HEK293 (cell line): Measurements from ENCODE around the gene PPP1CC.

Experiments used
- CTCF ChIA-PET: fragments of 350-600 bp; formaldehyde crosslinking; extraction: SDS; loops from one replicate; lab custom pipeline; 2021; ENCODE audit warnings: antibody characterized with exemption; lab: Yijun Ruan, JAX
- POLR2A ChIA-PET: fragments of 300-600 bp; formaldehyde crosslinking; extraction: SDS; loops from one replicate; lab custom pipeline; 2020; ENCODE audit warnings: antibody characterized with exemption, inconsistent platforms; lab: Yijun Ruan, JAX
- H3K27ac ChIP-seq: fragments of 200-500 bp; sonication (Bioruptor generic); 2 replicates; pipeline ENCODE4 v1.5.1; 2014; ENCODE audit warnings: low read depth, low read length, control low read depth, inconsistent platforms; ENCODE audit errors: extremely low read depth
- H3K36me3 ChIP-seq, 2 experiments: fragments of 200-500 bp in 1 of 2; sonication (Bioruptor generic) in 1 of 2; 1 replicate in 1 of 2; 2 replicates in 1 of 2; pipeline ENCODE4 v1.5.1; 2014 to 2017; ENCODE audit warnings: inconsistent platforms in 2 of 2, low read length in 2 of 2; ENCODE audit not compliant: control insufficient read depth in 2 of 2, insufficient read depth in 1 of 2
- H3K4me1 ChIP-seq: fragments of 200-500 bp; sonication (Bioruptor generic); 2 replicates; pipeline ENCODE4 v1.5.1; 2014; ENCODE audit warnings: mild to moderate bottlenecking, low read length, inconsistent platforms; ENCODE audit not compliant: control insufficient read depth, insufficient read depth
- H3K4me3 ChIP-seq: 2 replicates; pipeline ENCODE4 v1.5.1; 2011; ENCODE audit warnings: low read depth, mild to moderate bottlenecking, control low read depth, low read length, moderate library complexity
- H3K9me3 ChIP-seq: fragments of 200-500 bp; sonication (Bioruptor generic); 2 replicates; pipeline ENCODE4 v1.5.1; 2014; ENCODE audit warnings: low read depth, low read length, inconsistent platforms; ENCODE audit not compliant: control insufficient read depth, insufficient read depth
- IKZF3 ChIP-seq: fragments of 450-650 bp; IDR thresholded peaks from 2 replicates; pipeline ENCODE4 v1.5.0; 2018; ENCODE audit warnings: missing biosample characterization, mild to moderate bottlenecking, missing genetic modification characterization, moderate library complexity
- ZEB2 ChIP-seq: fragments of 450-650 bp; formaldehyde crosslinking; IDR thresholded peaks from 2 replicates; pipeline ENCODE4 v1.5.1; 2016; ENCODE audit warnings: missing biosample characterization, missing genetic modification characterization
- ZNF140 ChIP-seq: fragments of 450-650 bp; formaldehyde crosslinking; IDR thresholded peaks from 2 replicates; pipeline ENCODE4 v1.5.1; 2016; ENCODE audit warnings: missing biosample characterization, missing genetic modification characterization
- ZNF157 ChIP-seq: fragments of 450-650 bp; formaldehyde crosslinking; IDR thresholded peaks from 2 replicates; pipeline ENCODE4 v1.5.1; 2016; ENCODE audit warnings: missing biosample characterization, missing genetic modification characterization
- ZNF184 ChIP-seq: fragments of 450-650 bp; IDR thresholded peaks from 2 replicates; pipeline ENCODE4 v1.5.1; 2018; ENCODE audit warnings: missing biosample characterization, mild to moderate bottlenecking, missing genetic modification characterization
- ZNF19 ChIP-seq: fragments of 450-650 bp; formaldehyde crosslinking; IDR thresholded peaks from 2 replicates; pipeline ENCODE4; 2016; ENCODE audit warnings: missing biosample characterization, missing genetic modification characterization, low read depth
- ZNF223 ChIP-seq: fragments of 450-650 bp; formaldehyde crosslinking; IDR thresholded peaks from 2 replicates; pipeline ENCODE4 v1.5.1; 2016; ENCODE audit warnings: missing biosample characterization, missing genetic modification characterization
- ZNF239 ChIP-seq: fragments of 450-650 bp; formaldehyde crosslinking; IDR thresholded peaks from 2 replicates; pipeline ENCODE4 v1.5.1; 2016; ENCODE audit warnings: missing biosample characterization, missing genetic modification characterization
- ZNF274 ChIP-seq, 2 experiments: fragments of 200-500 bp in 1 of 2; fragments of 450-650 bp in 1 of 2; sonication (Bioruptor generic) in 1 of 2; formaldehyde crosslinking in 1 of 2; IDR thresholded peaks; 2 replicates each; pipeline versions ENCODE4 v1.5.1 to v1.6.1; 2014 to 2016; ENCODE audit warnings: borderline replicate concordance in 1 of 2, inconsistent platforms in 1 of 2, low read length in 1 of 2, missing biosample characterization in 1 of 2, missing genetic modification characterization in 1 of 2
- ZNF311 ChIP-seq: fragments of 450-650 bp; formaldehyde crosslinking; IDR thresholded peaks from 2 replicates; pipeline ENCODE4 v1.5.1; 2017; ENCODE audit warnings: missing biosample characterization, missing genetic modification characterization, borderline replicate concordance
- ZNF335 ChIP-seq: fragments of 450-650 bp; formaldehyde crosslinking; conservative IDR thresholded peaks from 2 replicates; pipeline ENCODE4 v1.5.1; 2016; ENCODE audit warnings: missing biosample characterization, missing genetic modification characterization
- ZNF48 ChIP-seq: fragments of 450-650 bp; formaldehyde crosslinking; IDR thresholded peaks from 2 replicates; pipeline ENCODE4 v1.5.1; 2016; ENCODE audit warnings: missing biosample characterization, missing genetic modification characterization
- ZNF521 ChIP-seq: fragments of 450-650 bp; formaldehyde crosslinking; IDR thresholded peaks from 2 replicates; pipeline ENCODE4 v1.5.1; 2017; ENCODE audit warnings: missing biosample characterization, mild to moderate bottlenecking, missing genetic modification characterization
- ZNF76 ChIP-seq: fragments of 450-650 bp; formaldehyde crosslinking; IDR thresholded peaks from 2 replicates; pipeline ENCODE4; 2016; ENCODE audit warnings: low read depth, missing biosample characterization, missing genetic modification characterization, borderline replicate concordance
- ZNF792 ChIP-seq: fragments of 450-650 bp; formaldehyde crosslinking; IDR thresholded peaks from 2 replicates; pipeline ENCODE4 v1.5.1; 2016; ENCODE audit warnings: missing biosample characterization, missing genetic modification characterization
- TF ChIP-seq, protein P1 (sequence below): fragments of 450-650 bp; formaldehyde crosslinking; IDR thresholded peaks from 2 replicates; pipeline ENCODE4 v1.5.1; 2016; ENCODE audit warnings: missing biosample characterization, missing genetic modification characterization
- TF ChIP-seq, protein P2 (sequence below): fragments of 450-650 bp; formaldehyde crosslinking; IDR thresholded peaks from 2 replicates; pipeline ENCODE4 v1.5.1; 2016; ENCODE audit warnings: missing biosample characterization, missing genetic modification characterization, borderline replicate concordance
- TF ChIP-seq, protein P3 (sequence below): fragments of 450-650 bp; formaldehyde crosslinking; IDR thresholded peaks from 2 replicates; pipeline ENCODE4 v1.5.1; 2016; ENCODE audit warnings: missing biosample characterization, missing genetic modification characterization, borderline replicate concordance
- TF ChIP-seq, protein P4 (sequence below): fragments of 450-650 bp; formaldehyde crosslinking; IDR thresholded peaks from 2 replicates; pipeline ENCODE4 v1.5.1; 2016; ENCODE audit warnings: missing biosample characterization, missing genetic modification characterization

The PPP1CC gene

DNA sequence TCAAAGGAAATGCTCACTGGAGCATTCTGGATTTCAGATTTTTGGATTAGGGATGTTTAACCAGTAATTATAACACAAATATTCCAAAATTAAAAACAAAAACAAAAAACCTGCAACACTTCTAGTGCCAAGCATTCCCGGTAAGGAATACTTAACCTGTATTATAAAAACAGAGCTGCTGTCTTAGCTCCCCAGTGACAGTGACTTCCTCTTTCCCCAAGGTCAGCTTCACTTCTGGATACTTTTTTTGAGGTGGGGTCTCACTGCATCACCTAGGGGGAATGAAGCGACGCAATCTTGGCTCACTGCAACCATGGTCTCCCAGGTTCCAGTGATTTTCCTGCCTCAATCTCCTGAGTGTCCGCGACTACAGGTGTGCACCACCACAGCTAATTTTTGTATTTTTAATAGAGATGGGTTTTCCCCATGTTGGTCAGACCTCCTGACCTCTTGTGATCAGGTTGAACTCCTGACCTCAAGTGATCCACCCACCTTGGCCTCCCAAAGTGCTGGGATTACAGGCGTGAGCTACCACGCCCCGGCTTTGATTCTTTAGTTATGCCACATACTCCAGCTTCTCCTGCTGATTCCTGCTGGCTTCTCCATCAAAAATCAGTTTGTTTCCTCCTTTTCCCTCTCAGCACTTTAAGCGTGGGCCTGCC, 15.9 kb downstream of the PPP1CC start:
- no peaks in the 10 kb centered on the region for H3K9me3 ChIP-seq
- POLR2A ChIA-PET = interaction anchor here (0.5 kb wide), 1 partner anchor 135 kb away, joined by 4 read pairs; no protein-coding TSS in a partner anchor

More for the DNA sequence above, 15.9 kb downstream of the PPP1CC start:
- Histone ChIP-seq H3K4me1 (peaks cover 3% of the 10 kb centered on the region; the same call in 1 of the 2 replicates), H3K4me3 (no peak overlapping the region), H3K36me3 (peaks cover 80 to 96% of the 10 kb centered on the region in 2 experiments), H3K27ac (no peak overlapping the region)
- CTCF ChIA-PET = interaction anchor here (1.1 to 1.3 kb wide), 2 partner anchors 100 to 168 kb away, joined by 3 to 9 read pairs; no protein-coding TSS in a partner anchor
- TF ChIP-seq ZNF335 (no peak), ZNF792 (no peak), ZNF184 (tag by site-specific recombination) (no peak), IKZF3 (tag by site-specific recombination) (no peak), ZNF140 (no peak), ZEB2 (tag by site-specific recombination) (no peak), ZNF19 (tag by site-specific recombination) (no peak), ZNF76 (tag by site-specific recombination) (no peak), ZNF521 (tag by site-specific recombination) (no peak), ZNF157 (tag by site-specific recombination) (no peak), ZNF311 (tag by site-specific recombination) (no peak), ZNF223 (tag by site-specific recombination) (no peak), ZNF48 (tag by site-specific recombination) (no peak), ZNF274 (IDR thresholded peaks at IDR 0.05; ENCODE audit: low read length) (no peak), ZNF274 (tag by site-specific recombination; IDR thresholded peaks at IDR 0.05; ENCODE audit: borderline replicate concordance) (no peak), ZNF239 (no peak)
- TF ChIP-seq, protein P1, sequence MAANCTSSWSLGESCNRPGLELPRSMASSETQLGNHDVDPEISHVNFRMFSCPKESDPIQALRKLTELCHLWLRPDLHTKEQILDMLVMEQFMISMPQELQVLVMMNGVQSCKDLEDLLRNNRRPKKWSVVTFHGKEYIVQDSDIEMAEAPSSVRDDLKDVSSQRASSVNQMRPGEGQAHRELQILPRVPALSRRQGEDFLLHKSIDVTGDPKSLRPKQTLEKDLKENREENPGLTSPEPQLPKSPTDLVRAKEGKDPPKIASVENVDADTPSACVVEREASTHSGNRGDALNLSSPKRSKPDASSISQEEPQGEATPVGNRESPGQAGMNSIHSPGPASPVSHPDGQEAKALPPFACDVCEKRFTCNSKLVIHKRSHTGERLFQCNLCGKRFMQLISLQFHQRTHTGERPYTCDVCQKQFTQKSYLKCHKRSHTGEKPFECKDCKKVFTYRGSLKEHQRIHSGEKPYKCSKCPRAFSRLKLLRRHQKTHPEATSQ (tag by site-specific recombination) = no peak
- TF ChIP-seq, protein P2, sequence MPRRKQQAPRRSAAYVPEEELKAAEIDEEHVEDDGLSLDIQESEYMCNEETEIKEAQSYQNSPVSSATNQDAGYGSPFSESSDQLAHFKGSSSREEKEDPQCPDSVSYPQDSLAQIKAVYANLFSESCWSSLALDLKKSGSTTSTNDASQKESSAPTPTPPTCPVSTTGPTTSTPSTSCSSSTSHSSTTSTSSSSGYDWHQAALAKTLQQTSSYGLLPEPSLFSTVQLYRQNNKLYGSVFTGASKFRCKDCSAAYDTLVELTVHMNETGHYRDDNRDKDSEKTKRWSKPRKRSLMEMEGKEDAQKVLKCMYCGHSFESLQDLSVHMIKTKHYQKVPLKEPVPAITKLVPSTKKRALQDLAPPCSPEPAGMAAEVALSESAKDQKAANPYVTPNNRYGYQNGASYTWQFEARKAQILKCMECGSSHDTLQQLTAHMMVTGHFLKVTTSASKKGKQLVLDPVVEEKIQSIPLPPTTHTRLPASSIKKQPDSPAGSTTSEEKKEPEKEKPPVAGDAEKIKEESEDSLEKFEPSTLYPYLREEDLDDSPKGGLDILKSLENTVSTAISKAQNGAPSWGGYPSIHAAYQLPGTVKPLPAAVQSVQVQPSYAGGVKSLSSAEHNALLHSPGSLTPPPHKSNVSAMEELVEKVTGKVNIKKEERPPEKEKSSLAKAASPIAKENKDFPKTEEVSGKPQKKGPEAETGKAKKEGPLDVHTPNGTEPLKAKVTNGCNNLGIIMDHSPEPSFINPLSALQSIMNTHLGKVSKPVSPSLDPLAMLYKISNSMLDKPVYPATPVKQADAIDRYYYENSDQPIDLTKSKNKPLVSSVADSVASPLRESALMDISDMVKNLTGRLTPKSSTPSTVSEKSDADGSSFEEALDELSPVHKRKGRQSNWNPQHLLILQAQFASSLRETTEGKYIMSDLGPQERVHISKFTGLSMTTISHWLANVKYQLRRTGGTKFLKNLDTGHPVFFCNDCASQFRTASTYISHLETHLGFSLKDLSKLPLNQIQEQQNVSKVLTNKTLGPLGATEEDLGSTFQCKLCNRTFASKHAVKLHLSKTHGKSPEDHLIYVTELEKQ (tag by site-specific recombination) = no peak
- TF ChIP-seq, protein P3, sequence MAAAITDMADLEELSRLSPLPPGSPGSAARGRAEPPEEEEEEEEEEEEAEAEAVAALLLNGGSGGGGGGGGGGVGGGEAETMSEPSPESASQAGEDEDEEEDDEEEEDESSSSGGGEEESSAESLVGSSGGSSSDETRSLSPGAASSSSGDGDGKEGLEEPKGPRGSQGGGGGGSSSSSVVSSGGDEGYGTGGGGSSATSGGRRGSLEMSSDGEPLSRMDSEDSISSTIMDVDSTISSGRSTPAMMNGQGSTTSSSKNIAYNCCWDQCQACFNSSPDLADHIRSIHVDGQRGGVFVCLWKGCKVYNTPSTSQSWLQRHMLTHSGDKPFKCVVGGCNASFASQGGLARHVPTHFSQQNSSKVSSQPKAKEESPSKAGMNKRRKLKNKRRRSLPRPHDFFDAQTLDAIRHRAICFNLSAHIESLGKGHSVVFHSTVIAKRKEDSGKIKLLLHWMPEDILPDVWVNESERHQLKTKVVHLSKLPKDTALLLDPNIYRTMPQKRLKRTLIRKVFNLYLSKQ (tag by site-specific recombination) = no peak
- TF ChIP-seq, protein P4, sequence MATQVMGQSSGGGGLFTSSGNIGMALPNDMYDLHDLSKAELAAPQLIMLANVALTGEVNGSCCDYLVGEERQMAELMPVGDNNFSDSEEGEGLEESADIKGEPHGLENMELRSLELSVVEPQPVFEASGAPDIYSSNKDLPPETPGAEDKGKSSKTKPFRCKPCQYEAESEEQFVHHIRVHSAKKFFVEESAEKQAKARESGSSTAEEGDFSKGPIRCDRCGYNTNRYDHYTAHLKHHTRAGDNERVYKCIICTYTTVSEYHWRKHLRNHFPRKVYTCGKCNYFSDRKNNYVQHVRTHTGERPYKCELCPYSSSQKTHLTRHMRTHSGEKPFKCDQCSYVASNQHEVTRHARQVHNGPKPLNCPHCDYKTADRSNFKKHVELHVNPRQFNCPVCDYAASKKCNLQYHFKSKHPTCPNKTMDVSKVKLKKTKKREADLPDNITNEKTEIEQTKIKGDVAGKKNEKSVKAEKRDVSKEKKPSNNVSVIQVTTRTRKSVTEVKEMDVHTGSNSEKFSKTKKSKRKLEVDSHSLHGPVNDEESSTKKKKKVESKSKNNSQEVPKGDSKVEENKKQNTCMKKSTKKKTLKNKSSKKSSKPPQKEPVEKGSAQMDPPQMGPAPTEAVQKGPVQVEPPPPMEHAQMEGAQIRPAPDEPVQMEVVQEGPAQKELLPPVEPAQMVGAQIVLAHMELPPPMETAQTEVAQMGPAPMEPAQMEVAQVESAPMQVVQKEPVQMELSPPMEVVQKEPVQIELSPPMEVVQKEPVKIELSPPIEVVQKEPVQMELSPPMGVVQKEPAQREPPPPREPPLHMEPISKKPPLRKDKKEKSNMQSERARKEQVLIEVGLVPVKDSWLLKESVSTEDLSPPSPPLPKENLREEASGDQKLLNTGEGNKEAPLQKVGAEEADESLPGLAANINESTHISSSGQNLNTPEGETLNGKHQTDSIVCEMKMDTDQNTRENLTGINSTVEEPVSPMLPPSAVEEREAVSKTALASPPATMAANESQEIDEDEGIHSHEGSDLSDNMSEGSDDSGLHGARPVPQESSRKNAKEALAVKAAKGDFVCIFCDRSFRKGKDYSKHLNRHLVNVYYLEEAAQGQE = no peak
